H9 (cell line): ENCODE results near the gene PIMREG. TPM values are rescaled to one million over a fixed set of nuclear protein-coding genes. Genes with fewer than 3 reads are reported as not detected.

Source experiments
- DNase-seq: peaks from one replicate; pipeline ENCODE4 v3.0.0-alpha.2; 2017
- H2AFZ ChIP-seq: one replicate; pipeline ENCODE4 v1.6.1; 2013; ENCODE audit warnings: mild to moderate bottlenecking, low read length, control low read depth, moderate library complexity
- H2AK5ac ChIP-seq: 2 replicates; pipeline ENCODE4 v1.6.1; 2013; ENCODE audit warnings: low read length, control low read depth, mixed read lengths; ENCODE audit not compliant: insufficient read length
- H2BK120ac ChIP-seq: one replicate; pipeline ENCODE4 v1.6.1; 2013; ENCODE audit warnings: low read depth, mild to moderate bottlenecking, low read length, control low read depth, inconsistent platforms; ENCODE audit not compliant: poor library complexity, severe bottlenecking
- H2BK12ac ChIP-seq: 2 replicates; pipeline ENCODE4 v1.6.1; 2013; ENCODE audit warnings: low read length, control low read depth, mixed read lengths, low read depth; ENCODE audit not compliant: insufficient read length
- H2BK15ac ChIP-seq: 2 replicates; pipeline ENCODE4 v1.6.1; 2013; ENCODE audit warnings: low read depth, low read length, control low read depth
- H2BK20ac ChIP-seq: one replicate; pipeline ENCODE4 v1.6.1; 2013; ENCODE audit warnings: low read depth, mild to moderate bottlenecking, low read length, control low read depth, inconsistent platforms; ENCODE audit not compliant: poor library complexity, severe bottlenecking
- H2BK5ac ChIP-seq: 2 replicates; pipeline ENCODE4 v1.6.1; 2013; ENCODE audit warnings: low read length, control low read depth, mixed read lengths; ENCODE audit not compliant: insufficient read length
- H3K14ac ChIP-seq: 2 replicates; pipeline ENCODE4 v1.6.1; 2013; ENCODE audit warnings: low read length, control low read depth; ENCODE audit not compliant: insufficient read depth
- H3K18ac ChIP-seq: 2 replicates; pipeline ENCODE4 v1.6.1; 2013; ENCODE audit warnings: low read depth, mild to moderate bottlenecking, mixed read lengths, low read length, control low read depth; ENCODE audit not compliant: insufficient read length
- H3K23ac ChIP-seq: 2 replicates; pipeline ENCODE4 v1.6.1; 2013; ENCODE audit warnings: low read length, control low read depth, mixed read lengths, low read depth; ENCODE audit not compliant: insufficient read length
- H3K23me2 ChIP-seq: 2 replicates; pipeline ENCODE4 v1.6.1; 2013; ENCODE audit warnings: low read depth, mild to moderate bottlenecking, mixed read lengths, low read length, control low read depth; ENCODE audit not compliant: insufficient read length, poor library complexity, severe bottlenecking
- H3K27ac ChIP-seq: 2 replicates; pipeline ENCODE4 v1.5.1; 2013; ENCODE audit warnings: low read length, control low read depth, mixed read lengths, low read depth; ENCODE audit not compliant: insufficient read length
- H3K27me3 ChIP-seq: 2 replicates; pipeline ENCODE4 v1.6.1; 2013; ENCODE audit warnings: low read length, control low read depth, inconsistent platforms; ENCODE audit not compliant: insufficient read depth
- H3K4ac ChIP-seq: 2 replicates; pipeline ENCODE4 v1.6.1; 2013; ENCODE audit warnings: low read depth, mild to moderate bottlenecking, control low read depth, inconsistent platforms, low read length, moderate library complexity
- H3K4me1 ChIP-seq: 2 replicates; pipeline ENCODE4 v1.6.1; 2013; ENCODE audit warnings: low read length, control low read depth, inconsistent platforms; ENCODE audit not compliant: insufficient read depth
- H3K4me2 ChIP-seq: 2 replicates; pipeline ENCODE4 v1.6.1; 2013; ENCODE audit warnings: low read length, control low read depth, mixed read lengths; ENCODE audit not compliant: insufficient read length, insufficient read depth
- H3K56ac ChIP-seq: 2 replicates; pipeline ENCODE4 v1.6.1; 2013; ENCODE audit warnings: low read depth, mild to moderate bottlenecking, mixed read lengths, low read length, control low read depth; ENCODE audit not compliant: insufficient read length
- H3K79me1 ChIP-seq: 2 replicates; pipeline ENCODE4 v1.6.1; 2013; ENCODE audit warnings: low read depth, mild to moderate bottlenecking, moderate library complexity, low read length, control low read depth, inconsistent platforms; ENCODE audit not compliant: insufficient read depth, poor library complexity, severe bottlenecking
- H3K79me2 ChIP-seq: 2 replicates; pipeline ENCODE4 v1.6.1; 2013; ENCODE audit warnings: low read length, control low read depth, inconsistent platforms; ENCODE audit not compliant: insufficient read depth
- H3K9ac ChIP-seq: 2 replicates; pipeline ENCODE4 v1.6.1; 2013; ENCODE audit warnings: low read length, control low read depth, mixed read lengths; ENCODE audit not compliant: insufficient read length; ENCODE audit errors: extremely low read depth
- H3K9me3 ChIP-seq: one replicate; pipeline ENCODE4 v1.6.1; 2013; ENCODE audit warnings: low read depth, low read length, inconsistent platforms; ENCODE audit not compliant: control insufficient read depth
- H3T11ph ChIP-seq: one replicate; pipeline ENCODE4 v1.6.1; 2013; ENCODE audit warnings: mild to moderate bottlenecking, low read length, control low read depth, inconsistent platforms
- H4K20me1 ChIP-seq: one replicate; pipeline ENCODE4 v1.6.1; 2013; ENCODE audit not compliant: control insufficient read depth, insufficient read length, insufficient read depth
- H4K5ac ChIP-seq: 2 replicates; pipeline ENCODE4 v1.6.1; 2013; ENCODE audit warnings: low read depth, mild to moderate bottlenecking, mixed read lengths, low read length, control low read depth; ENCODE audit not compliant: insufficient read length
- H4K8ac ChIP-seq: replicated peaks from 2 replicates; pipeline ENCODE4 v1.6.1; 2013; ENCODE audit warnings: low read length, control low read depth, mixed read lengths, low read depth; ENCODE audit not compliant: insufficient read length
- H4K91ac ChIP-seq: 2 replicates; pipeline ENCODE4 v1.6.1; 2013; ENCODE audit warnings: low read depth, mild to moderate bottlenecking, moderate library complexity, mixed read lengths, low read length, control low read depth; ENCODE audit not compliant: insufficient read length
- H3K27ac Mint-ChIP-seq, 3 experiments: 2 replicates in 2 of 3; 3 replicates in 1 of 3; pipeline ENCODE4 v1.8.0; 2020 to 2021; ENCODE audit warnings: mixed read lengths in 3 of 3, mild to moderate bottlenecking in 1 of 3, moderate library complexity in 1 of 3
- H3K27me3 Mint-ChIP-seq: 2 replicates; pipeline ENCODE4 v1.8.0; 2021; ENCODE audit warnings: low read depth, mild to moderate bottlenecking, moderate library complexity, mixed read lengths
- H3K36me3 Mint-ChIP-seq, 3 experiments: 2 replicates in 2 of 3; 3 replicates in 1 of 3; pipeline ENCODE4 v1.8.0; 2020 to 2021; ENCODE audit warnings: low read depth in 3 of 3, mixed read lengths in 3 of 3; ENCODE audit not compliant: insufficient read depth in 1 of 3
- H3K4me1 Mint-ChIP-seq, 2 experiments: 2 replicates each; pipeline ENCODE4 v1.8.0; 2020; ENCODE audit warnings: mixed read lengths in 2 of 2
- H3K4me3 Mint-ChIP-seq, 2 experiments: 2 replicates in 1 of 2; 3 replicates in 1 of 2; pipeline ENCODE4 v1.8.0; 2020 to 2021; ENCODE audit warnings: mild to moderate bottlenecking in 2 of 2, mixed read lengths in 2 of 2, moderate library complexity in 1 of 2
- H3K9me3 Mint-ChIP-seq, 2 experiments: 2 replicates in 1 of 2; 3 replicates in 1 of 2; pipeline ENCODE4 v1.8.0; 2020; ENCODE audit warnings: mild to moderate bottlenecking in 2 of 2, mixed read lengths in 2 of 2, moderate library complexity in 1 of 2
- WGBS: extraction: QIAGEN DNeasy Blood & Tissue Kit; methylation state at CpG from one replicate; pipeline ENCODE4 v1.1.7; 2013; ENCODE audit warnings: missing lambda C conversion rate, low lambda C conversion rate, mixed read lengths; ENCODE audit not compliant: insufficient read length; ENCODE audit errors: extremely low coverage; 5-methylcytosine and 5-hydroxymethylcytosine counted together
- total RNA-seq: library from RNA; stranded (reverse); gene quantifications from 2 replicates; pipeline ENCODE4 v1.2.1, GENCODE V29; 2021
- TF ChIP-seq, protein P1 (sequence below): fragments of 200-600 bp; sonication (generic); conservative IDR thresholded peaks from 3 replicates; pipeline ENCODE4 v1.8.0; 2021; ENCODE audit warnings: antibody characterized with exemption, mild to moderate bottlenecking

PIMREG gene
- total RNA-seq, 1 experiment from 2014 or later = 91.6 TPM

DNA sequence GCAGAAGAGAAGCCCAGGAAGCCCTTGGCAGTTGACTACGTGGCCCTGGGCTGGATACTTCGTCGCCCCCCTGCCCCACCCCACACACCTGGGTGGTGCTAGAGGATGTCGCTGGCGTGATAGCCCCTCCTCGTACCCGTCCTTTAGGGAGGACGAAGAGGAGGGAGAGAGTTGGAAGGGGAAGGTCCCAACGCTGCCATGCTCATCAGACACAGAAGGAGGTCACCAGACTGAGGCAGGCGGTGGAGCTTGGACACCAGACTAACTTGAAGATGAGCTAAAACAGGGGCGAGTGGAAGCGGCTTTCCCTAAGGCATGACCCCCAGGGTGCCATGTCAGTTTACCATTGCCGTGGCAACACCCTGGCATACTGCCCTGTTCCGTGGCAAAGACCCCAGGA, 20.3 kb upstream of the PIMREG start:
- WGBS = no CpG with 5 or more reads among the region's 14 CpGs
- Mint-ChIP-seq H3K36me3 (no peaks in the 10 kb centered on the region), H3K4me3 (no peak overlapping the region; a peak in 1 of 5 replicates), H3K4me1 (peaks cover 9 to 13% of the 10 kb centered on the region in 2 experiments), H3K9me3 (no peaks in the 10 kb centered on the region), H3K27me3 (peaks cover 1% of the 10 kb centered on the region), H3K27ac (no peak overlapping the region)
- no peak overlapping the region for H2BK15ac ChIP-seq
- H2AFZ ChIP-seq = no peak overlapping the region
- no peak overlapping the region for H4K91ac ChIP-seq
- no peaks in the 10 kb centered on the region for H3K27me3 ChIP-seq
- no peak overlapping the region for H2BK5ac ChIP-seq
- no peak overlapping the region for H3K56ac ChIP-seq
- H3K23me2 ChIP-seq = no peaks in the 10 kb centered on the region
- no peak overlapping the region for H3K27ac ChIP-seq
- H3K18ac ChIP-seq = no peak overlapping the region
- no peaks in the 10 kb centered on the region for H3K79me1 ChIP-seq
- H3K79me2 ChIP-seq = no peaks in the 10 kb centered on the region
- H3K9me3 ChIP-seq = no peaks in the 10 kb centered on the region
- H3K14ac ChIP-seq = no peak overlapping the region
- H2BK20ac ChIP-seq = no peak overlapping the region
- no peak overlapping the region for H2AK5ac ChIP-seq
- TF ChIP-seq, protein P1, sequence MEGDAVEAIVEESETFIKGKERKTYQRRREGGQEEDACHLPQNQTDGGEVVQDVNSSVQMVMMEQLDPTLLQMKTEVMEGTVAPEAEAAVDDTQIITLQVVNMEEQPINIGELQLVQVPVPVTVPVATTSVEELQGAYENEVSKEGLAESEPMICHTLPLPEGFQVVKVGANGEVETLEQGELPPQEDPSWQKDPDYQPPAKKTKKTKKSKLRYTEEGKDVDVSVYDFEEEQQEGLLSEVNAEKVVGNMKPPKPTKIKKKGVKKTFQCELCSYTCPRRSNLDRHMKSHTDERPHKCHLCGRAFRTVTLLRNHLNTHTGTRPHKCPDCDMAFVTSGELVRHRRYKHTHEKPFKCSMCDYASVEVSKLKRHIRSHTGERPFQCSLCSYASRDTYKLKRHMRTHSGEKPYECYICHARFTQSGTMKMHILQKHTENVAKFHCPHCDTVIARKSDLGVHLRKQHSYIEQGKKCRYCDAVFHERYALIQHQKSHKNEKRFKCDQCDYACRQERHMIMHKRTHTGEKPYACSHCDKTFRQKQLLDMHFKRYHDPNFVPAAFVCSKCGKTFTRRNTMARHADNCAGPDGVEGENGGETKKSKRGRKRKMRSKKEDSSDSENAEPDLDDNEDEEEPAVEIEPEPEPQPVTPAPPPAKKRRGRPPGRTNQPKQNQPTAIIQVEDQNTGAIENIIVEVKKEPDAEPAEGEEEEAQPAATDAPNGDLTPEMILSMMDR = no peak
- no peak overlapping the region for H4K5ac ChIP-seq
- no peak overlapping the region for H3K9ac ChIP-seq
- no peak overlapping the region for H2BK12ac ChIP-seq
- no peaks in the 10 kb centered on the region for H4K20me1 ChIP-seq
- H2BK120ac ChIP-seq = no peak overlapping the region
- DNase-seq = no peak
- no peak overlapping the region for H3K4ac ChIP-seq
- no peaks in the 10 kb centered on the region for H3K4me1 ChIP-seq
- no peak overlapping the region for H4K8ac ChIP-seq
- no peak overlapping the region for H3T11ph ChIP-seq
- H3K23ac ChIP-seq = no peak overlapping the region
- no peak overlapping the region for H3K4me2 ChIP-seq
